ENCODE results near the gene TCF25.

DNA sequence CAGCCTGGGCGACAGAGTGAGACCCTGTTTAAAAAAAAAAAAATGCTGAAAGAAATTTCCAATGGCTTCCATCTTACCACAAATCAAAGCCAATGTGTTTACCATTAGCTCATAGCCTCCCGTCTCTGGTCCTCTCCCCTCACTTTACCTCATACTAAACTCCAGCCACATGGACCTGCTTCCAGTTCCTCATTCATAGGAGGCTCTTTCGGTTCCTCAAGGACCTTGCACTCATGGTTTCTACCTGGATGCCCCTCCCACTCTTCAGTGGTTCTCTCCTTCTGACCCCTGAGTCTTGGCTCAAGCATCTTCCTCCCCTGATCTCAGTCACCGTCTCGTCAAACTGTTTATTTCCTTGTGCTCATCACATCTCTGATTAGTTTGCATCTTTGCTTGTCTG, 71.4 kb downstream of the TCF25 start:
- TF ChIP-seq, protein P1, sequence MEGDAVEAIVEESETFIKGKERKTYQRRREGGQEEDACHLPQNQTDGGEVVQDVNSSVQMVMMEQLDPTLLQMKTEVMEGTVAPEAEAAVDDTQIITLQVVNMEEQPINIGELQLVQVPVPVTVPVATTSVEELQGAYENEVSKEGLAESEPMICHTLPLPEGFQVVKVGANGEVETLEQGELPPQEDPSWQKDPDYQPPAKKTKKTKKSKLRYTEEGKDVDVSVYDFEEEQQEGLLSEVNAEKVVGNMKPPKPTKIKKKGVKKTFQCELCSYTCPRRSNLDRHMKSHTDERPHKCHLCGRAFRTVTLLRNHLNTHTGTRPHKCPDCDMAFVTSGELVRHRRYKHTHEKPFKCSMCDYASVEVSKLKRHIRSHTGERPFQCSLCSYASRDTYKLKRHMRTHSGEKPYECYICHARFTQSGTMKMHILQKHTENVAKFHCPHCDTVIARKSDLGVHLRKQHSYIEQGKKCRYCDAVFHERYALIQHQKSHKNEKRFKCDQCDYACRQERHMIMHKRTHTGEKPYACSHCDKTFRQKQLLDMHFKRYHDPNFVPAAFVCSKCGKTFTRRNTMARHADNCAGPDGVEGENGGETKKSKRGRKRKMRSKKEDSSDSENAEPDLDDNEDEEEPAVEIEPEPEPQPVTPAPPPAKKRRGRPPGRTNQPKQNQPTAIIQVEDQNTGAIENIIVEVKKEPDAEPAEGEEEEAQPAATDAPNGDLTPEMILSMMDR (IDR thresholded peaks at IDR 0.05 in 4 of 5, conservative IDR thresholded peaks at IDR 0.05 in 1 of 5) = no peak
- TF ChIP-seq POLR2A (IDR thresholded peaks at IDR 0.05) = no peak

Measured in gastrocnemius medialis (tissue), 4 donors.